Suprapubic skin (tissue), 4 donors: Measurements from ENCODE around the gene SHROOM2. TPM values are rescaled to one million over a fixed set of nuclear protein-coding genes. Genes with fewer than 3 reads are reported as not detected.

Experiments
- DNase-seq, 2 donors: peaks; one replicate each; pipeline ENCODE4 v3.0.0-alpha.2; 2019; ENCODE audit warnings: low spot score in 2 of 2
- H3K27ac ChIP-seq: fragments of 200-600 bp; sonication (generic); one replicate; pipeline ENCODE4 v1.5.1; 2019
- H3K27me3 ChIP-seq: fragments of 200-600 bp; sonication (generic); one replicate; pipeline ENCODE4 v1.5.1; 2019
- H3K36me3 ChIP-seq: fragments of 200-600 bp; sonication (generic); one replicate; pipeline ENCODE4 v1.5.1; 2019
- H3K4me1 ChIP-seq: fragments of 200-600 bp; sonication (generic); one replicate; pipeline ENCODE4 v1.5.1; 2019
- H3K4me3 ChIP-seq: fragments of 200-600 bp; sonication (generic); one replicate; pipeline ENCODE4 v1.5.1; 2019; ENCODE audit warnings: mild to moderate bottlenecking
- H3K9me3 ChIP-seq: fragments of 200-600 bp; sonication (generic); one replicate; pipeline ENCODE4 v1.5.1; 2019
- CTCF ChIP-seq, 2 donors: fragments of 200-600 bp in 1 of 2; fragments of 450-650 bp in 1 of 2; sonication (generic) in 1 of 2; IDR thresholded peaks; one replicate each; pipeline ENCODE4 v1.5.1; 2016 to 2019; ENCODE audit warnings: antibody characterized with exemption in 2 of 2, mild to moderate bottlenecking in 1 of 2, moderate library complexity in 1 of 2
- EP300 ChIP-seq: sonication (generic); formaldehyde crosslinking; IDR thresholded peaks from one replicate; pipeline ENCODE4 v1.6.1; 2017; ENCODE audit warnings: antibody characterized with exemption
- POLR2A ChIP-seq, 2 donors: fragments of 450-650 bp; IDR thresholded peaks; one replicate each; pipeline ENCODE4 v1.6.1; 2017; ENCODE audit warnings: antibody characterized with exemption in 2 of 2, mild to moderate bottlenecking in 2 of 2, moderate library complexity in 2 of 2
- POLR2AphosphoS5 ChIP-seq, 3 donors: sonication (generic); formaldehyde crosslinking; IDR thresholded peaks; one replicate each; pipeline ENCODE4 v1.6.1; 2017; ENCODE audit warnings: antibody characterized with exemption in 3 of 3
- WGBS: methylation state at CpG from one replicate; pipeline ENCODE4 v1.1.5; 2018; 5-methylcytosine and 5-hydroxymethylcytosine counted together
- total RNA-seq, 4 donors: library from RNA; depleted of rRNA; stranded (reverse); fragments of >200 nt; gene quantifications; one replicate each; pipeline ENCODE4 v1.1.0, GENCODE V29; 2016

SHROOM2 gene
- total RNA-seq, 4 donors from 2014 or later, result 10.7 to 16.7 (median 11.8) TPM

GRCh38 chrX:9980401-9980800 lies 194.2 kb downstream of the SHROOM2 start:
- H3K27me3 ChIP-seq, result no peaks in the 10 kb centered on the region
- no peaks in the 10 kb centered on the region for H3K9me3 ChIP-seq
- H3K4me1 ChIP-seq, result no peaks in the 10 kb centered on the region
- 79% methylated on average over 7 of the region's 7 CpGs for WGBS
- no peaks in the 10 kb centered on the region for H3K36me3 ChIP-seq
- no peak overlapping the region for H3K4me3 ChIP-seq
- no peak overlapping the region for H3K27ac ChIP-seq
- TF ChIP-seq POLR2AphosphoS5 (IDR thresholded peaks at IDR 0.05) (no peak), CTCF (IDR thresholded peaks at IDR 0.05) (no peak), POLR2A (IDR thresholded peaks at IDR 0.05) (no peak), EP300 (no peak)
- DNase-seq, result no peak

GRCh38 chrX:9980927-9981326 lies 194.7 kb downstream of the SHROOM2 start:
- no peak overlapping the region for H3K27ac ChIP-seq
- H3K4me1 ChIP-seq, result no peaks in the 10 kb centered on the region
- no peak for DNase-seq
- H3K4me3 ChIP-seq, result no peak overlapping the region
- no peaks in the 10 kb centered on the region for H3K9me3 ChIP-seq
- TF ChIP-seq EP300 (no peak), CTCF (IDR thresholded peaks at IDR 0.05) (no peak)
- WGBS, result 79% methylated on average over 5 of the region's 5 CpGs
- no peaks in the 10 kb centered on the region for H3K27me3 ChIP-seq
- no peaks in the 10 kb centered on the region for H3K36me3 ChIP-seq

GRCh38 chrX:9983441-9983840 lies 197.2 kb downstream of the SHROOM2 start:
- Histone ChIP-seq H3K27me3 (no peaks in the 10 kb centered on the region), H3K4me1 (no peaks in the 10 kb centered on the region), H3K4me3 (no peak overlapping the region), H3K27ac (no peak overlapping the region), H3K9me3 (no peaks in the 10 kb centered on the region), H3K36me3 (no peaks in the 10 kb centered on the region)
- WGBS, result 96% methylated on average over 7 of the region's 18 CpGs
- no peak for DNase-seq
- no peak for TF ChIP-seq CTCF (IDR thresholded peaks at IDR 0.05)
- TF ChIP-seq EP300, result no peak
- no peak for TF ChIP-seq POLR2AphosphoS5 (IDR thresholded peaks at IDR 0.05)
- no peak for TF ChIP-seq POLR2A (IDR thresholded peaks at IDR 0.05)

GRCh38 chrX:9983846-9984245 lies 197.6 kb downstream of the SHROOM2 start:
- no peak for DNase-seq
- no peaks in the 10 kb centered on the region for H3K9me3 ChIP-seq
- no peak overlapping the region for H3K27ac ChIP-seq
- no peaks in the 10 kb centered on the region for H3K27me3 ChIP-seq
- WGBS, result 91% methylated on average over 11 of the region's 11 CpGs
- H3K4me1 ChIP-seq, result no peaks in the 10 kb centered on the region
- H3K4me3 ChIP-seq, result no peak overlapping the region
- H3K36me3 ChIP-seq, result no peaks in the 10 kb centered on the region
- no peak for TF ChIP-seq POLR2A (IDR thresholded peaks at IDR 0.05)
- TF ChIP-seq CTCF (IDR thresholded peaks at IDR 0.05), result no peak

- no peak for TF ChIP-seq EP300
- peak in 1 of 2 donors; percentile 27 for TF ChIP-seq CTCF (IDR thresholded peaks at IDR 0.05)
- 35% methylated on average over 1 of the region's 1 CpG for WGBS
- Histone ChIP-seq H3K9me3 (no peaks in the 10 kb centered on the region), H3K27ac (no peak overlapping the region), H3K4me3 (no peak overlapping the region), H3K36me3 (no peaks in the 10 kb centered on the region), H3K27me3 (no peaks in the 10 kb centered on the region), H3K4me1 (no peaks in the 10 kb centered on the region)
- no peak for DNase-seq
These were observed 202.5 kb downstream of the SHROOM2 start for GRCh38 chrX:9988762-9989161.
